Measurements from ENCODE around the gene CHCHD3.

CHCHD3 gene

DNA sequence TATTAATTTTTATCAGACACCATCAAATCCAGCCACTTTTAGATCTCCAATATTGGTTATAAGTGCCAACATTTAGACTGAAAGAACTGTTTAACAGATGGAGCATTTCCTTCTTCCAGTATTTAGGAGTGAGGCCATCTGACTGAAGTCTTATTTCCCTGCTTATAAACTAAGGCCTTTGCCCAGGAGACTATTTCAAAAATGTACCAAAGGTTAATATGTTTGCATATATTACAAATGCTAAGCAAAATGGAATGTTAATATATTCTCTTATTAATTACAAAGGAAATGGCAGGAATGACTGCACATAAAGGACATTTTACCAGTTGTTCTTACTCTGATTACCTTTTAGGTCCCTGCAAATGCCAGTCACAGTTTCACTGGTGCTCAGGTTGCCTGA, 266.8 kb downstream of the CHCHD3 start:
- DNase-seq (ENCODE audit: low spot score) = no peak

DNA sequence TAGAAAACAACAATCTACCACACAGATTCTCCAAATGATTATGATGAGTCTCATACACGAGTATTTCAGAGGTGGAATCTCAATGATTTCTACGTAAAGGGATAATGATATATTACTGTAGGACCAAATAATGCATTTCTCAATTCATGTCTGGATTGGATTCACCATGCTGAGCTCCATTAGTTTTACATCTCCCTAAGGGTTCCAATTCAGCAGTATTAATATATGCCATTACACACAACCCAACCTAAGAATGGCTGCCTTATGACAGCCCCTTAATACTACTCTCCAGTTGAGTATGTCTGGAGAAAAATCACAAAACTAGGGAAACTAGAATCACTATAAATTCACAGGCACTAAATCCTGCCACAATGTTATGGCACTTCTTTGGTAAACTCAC, 271.3 kb downstream of the CHCHD3 start:
- DNase-seq (ENCODE audit: low spot score) = no peak

DNA sequence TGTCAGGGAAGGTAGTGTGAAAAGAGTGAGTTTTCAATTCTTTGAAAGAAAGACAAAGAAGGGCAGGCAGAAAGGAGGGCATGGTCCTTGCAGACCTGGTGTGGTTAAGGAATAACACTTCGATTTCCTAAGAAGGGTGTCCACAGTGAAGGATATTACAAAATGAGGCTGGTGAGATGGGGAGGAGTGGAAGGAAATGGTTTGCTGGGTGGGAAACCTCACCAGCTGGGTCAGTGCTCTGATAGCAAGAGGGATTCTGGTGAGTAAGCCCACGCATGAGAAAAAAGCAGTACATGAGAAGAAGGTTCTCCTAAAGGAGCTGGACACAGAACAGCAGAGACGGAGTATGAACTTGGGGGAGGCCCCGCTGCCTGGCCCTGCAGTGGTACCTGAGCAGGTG, 275.1 kb downstream of the CHCHD3 start:
- DNase-seq (ENCODE audit: low spot score) = no peak

DNA sequence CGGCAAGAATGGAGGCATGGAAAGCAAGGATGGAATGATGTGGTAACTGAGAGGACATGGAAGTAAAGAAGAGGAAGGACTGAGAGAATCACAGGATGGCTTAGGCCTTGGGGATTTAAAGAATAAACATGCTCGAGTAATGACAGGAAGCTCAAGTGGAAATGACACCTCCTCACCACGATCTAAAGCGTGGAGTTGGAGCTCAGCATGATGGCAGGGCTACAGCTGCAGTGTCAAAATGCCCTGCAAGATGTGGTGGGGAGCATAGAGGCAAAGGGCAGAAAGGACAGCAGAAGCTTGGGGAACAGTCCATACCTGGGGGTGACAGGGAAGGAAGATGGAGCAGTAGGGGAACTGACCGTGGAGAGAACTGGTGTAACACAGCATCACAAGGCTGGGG, 276.1 kb downstream of the CHCHD3 start:
- DNase-seq (ENCODE audit: low spot score) = no peak

DNA sequence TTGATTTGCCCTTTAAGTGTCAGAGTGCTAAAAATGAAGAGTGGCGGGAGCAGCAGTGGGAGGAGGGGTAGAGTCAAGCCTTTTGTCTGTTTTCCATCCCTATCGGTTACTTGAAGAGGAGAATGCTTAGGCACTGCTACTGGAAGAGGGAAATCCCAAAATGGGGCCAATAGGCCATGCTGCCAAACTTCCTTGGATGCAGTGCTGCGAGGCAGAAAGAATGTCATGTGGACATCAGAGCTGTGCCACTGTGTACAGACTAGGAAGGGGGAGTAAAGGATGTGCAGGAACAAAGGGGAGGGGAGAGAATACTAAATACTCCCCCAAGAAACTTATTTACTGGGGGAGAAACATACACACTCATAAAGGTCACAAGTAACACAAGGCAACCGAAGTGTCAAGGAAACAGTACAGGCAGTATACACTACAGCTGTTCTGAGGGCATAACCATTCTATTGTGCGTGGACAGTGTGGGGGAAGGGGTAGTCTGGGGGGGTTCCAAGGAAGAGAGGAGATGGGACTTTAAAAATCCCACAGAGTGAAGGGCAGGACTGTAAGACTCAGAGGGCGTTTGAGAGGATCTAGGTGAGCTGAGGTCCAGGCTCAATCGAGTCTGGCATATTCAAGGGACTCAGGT, 276.9 kb downstream of the CHCHD3 start:
- no peak for DNase-seq (ENCODE audit: low spot score)

DNA sequence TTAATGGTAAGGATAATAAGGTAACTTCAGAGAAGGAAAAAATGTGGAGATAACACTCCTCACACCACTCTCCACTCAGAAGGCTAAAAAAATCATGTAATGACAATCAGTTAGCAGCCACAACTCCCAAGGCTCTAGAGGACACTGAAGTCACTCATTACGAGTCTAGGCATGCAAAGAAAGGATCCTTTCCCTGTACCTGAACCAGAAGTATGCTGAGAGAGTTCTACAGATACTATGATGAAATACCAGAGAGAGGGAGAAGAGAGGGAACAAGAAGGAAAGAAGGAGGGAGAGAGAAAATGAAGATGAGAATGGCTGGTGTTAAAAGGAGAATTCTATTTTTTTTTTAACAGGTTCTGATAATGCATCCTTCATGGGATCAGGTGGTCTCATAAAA, 281.4 kb downstream of the CHCHD3 start:
- no peak for DNase-seq (ENCODE audit: low spot score)

DNA sequence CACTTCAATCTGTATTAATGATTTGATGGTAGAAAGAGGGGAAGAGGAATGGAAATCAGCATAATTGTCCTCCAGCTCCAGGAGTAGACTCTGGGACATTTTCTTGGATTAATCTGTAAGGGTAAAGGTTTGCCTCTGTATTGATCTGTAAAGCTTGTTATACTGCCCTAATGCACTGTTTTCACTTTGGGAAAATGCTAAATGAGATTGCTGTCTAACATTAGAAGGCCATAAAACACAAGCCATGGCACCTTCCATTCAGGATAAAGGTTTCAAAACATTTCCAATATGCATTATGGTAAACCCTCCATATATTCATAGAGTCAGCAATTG, 282.8 kb downstream of the CHCHD3 start:
- DNase-seq (ENCODE audit: low spot score) = no peak

DNA sequence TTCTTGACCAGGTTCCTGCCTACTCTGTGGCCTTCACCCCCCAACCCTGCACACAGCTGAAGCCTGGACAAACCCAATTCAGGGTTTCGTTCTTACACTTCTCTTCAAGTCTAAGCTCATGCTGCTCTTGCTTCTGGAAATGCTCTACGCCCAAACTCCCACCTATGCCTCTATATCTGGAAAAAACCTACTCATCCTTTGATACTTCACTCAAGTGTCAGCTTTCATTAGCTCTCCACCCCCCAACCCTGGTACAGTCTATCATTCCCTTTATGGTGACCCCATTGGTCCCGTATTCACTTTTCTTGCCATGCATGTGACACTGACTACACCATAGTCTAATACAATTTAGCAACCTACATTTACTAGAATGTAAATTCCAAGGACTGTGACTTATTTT, 284.7 kb downstream of the CHCHD3 start:
- DNase-seq (ENCODE audit: low spot score) = no peak

DNA sequence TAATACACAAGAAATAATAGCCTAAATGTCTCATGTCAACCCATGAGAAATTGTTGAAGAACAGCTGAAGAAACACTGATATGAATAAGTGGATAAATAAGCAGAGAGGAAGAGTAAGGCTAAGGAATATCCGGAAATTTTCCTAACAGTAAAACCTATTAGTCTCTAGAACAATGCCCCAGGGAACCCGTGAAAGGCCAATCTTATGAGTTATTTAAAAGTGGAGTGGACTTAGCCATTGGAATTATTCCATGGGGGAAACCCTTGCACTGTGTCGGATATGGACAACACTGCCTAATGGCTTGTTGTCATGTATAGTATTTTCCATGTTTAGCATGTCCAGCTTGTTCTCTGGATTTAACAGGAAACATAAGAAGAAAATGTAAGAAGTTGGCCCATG, 288.4 kb downstream of the CHCHD3 start:
- no peak for DNase-seq (ENCODE audit: low spot score)

DNA sequence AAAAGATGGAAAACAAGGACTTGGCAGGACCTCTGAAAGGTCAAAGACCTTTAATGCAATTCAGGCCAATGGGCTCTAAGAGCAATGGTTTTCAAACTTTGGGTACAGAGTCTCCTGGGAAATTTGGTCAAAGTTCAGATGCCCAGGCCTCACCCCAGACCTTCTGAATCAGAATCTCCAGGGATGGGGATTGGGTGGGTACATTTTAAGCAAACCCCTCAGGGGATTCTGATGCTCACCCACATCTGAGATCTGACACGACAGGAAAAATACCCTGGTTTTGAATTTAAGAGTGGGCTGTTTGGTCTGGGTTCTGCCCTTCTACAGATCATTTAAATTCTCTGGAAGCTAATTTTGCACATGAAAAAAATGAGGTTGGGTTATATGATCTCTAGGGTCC, 290.9 kb downstream of the CHCHD3 start:
- no peak for DNase-seq (ENCODE audit: low spot score)

DNA sequence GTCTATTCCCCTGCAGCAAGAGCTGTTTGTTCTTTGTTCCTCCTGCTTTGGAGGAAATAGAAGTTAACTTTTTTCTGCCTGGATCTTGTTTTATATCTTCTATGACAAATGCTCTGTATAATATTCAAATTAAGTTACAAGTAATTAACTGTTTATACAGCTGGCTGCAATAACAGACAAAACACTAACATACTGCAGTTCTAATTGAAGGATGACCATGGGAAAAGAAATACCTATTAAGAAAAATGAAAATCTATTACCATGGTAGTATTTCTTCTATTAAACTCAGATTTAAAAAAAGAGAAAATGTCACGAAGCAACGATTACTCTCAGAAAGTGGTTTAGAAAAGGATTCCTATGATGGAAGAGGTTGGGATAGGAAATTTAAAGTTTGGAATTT, 291.8 kb downstream of the CHCHD3 start:
- no peak for DNase-seq (ENCODE audit: low spot score)

DNA sequence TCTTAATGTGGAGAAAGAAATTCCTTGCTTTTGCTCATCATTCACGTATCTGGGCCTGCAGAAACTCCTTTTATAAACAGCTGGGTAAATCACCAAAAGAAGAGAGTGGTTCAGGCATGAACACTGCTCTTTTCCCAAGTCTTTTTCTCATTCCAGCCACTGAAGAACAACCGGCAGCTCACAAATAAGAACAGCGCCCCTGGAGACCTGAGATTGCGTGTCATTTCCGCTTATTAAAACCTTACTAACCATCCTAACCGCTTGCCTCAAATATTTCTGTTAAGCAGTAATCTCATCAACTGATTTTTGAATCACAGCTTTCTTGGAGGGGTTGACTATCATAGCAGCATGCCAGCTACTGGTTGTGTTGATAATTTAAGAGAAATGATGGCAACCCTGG, 292.6 kb downstream of the CHCHD3 start:
- DNase-seq (ENCODE audit: low spot score) = no peak

DNA sequence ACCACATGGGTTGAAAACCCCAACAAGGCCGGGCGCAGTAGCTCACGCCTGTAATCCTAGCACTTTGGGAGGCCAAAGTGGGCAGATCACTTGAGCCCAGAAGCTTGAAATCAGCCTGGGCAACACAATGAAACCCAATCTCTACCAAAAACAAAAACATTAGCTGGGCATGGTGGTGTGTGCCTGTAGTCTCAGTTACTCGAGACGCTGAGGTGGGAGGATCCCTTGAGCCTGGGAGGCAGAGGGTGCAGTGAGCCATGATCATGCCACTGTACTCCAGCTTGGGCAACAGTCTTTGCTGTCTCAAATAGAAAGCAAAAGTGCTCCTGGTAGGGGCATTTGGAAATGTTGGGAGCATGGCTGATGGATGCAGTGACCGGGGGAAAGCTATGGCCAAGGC, 296.0 kb downstream of the CHCHD3 start:
- DNase-seq (ENCODE audit: low spot score) = no peak

DNA sequence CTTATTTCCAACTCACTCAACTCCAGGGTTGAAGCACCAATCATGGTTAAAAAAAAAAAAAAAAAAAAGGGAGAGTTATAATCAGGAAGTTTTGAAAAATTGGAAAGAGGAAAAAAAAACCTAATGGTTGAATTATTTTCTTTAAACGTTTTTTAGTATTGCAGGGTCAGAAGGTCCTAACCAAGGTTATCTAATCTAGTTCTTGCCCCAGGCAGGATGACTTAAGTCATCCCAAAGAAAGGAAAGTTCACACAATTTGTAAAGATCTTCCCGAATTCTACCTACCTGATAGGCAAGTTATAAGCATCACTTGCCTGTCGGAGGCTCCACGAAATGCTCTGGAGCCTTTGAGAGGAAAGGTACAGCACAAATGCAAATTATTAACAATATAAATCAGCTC, 297.5 kb downstream of the CHCHD3 start:
- DNase-seq (ENCODE audit: low spot score) = no peak

DNA sequence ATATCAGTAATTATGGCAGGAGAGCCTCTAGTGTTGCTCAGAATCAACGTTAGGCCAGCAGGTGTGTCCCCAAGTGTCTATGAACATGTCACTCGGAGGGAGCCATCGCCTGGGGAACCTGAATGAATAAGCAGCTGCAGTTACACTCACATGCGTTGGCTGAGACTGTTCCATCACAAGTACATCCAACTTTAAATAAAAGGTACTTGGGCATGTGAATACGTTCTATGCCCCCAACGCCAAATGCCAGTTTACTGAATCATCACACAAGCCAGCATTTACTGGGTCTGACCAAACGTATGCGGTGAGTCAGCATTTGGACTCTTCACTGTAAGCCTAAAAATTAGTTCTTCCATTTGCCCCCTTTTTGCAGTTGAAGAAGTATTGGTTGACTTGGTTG, 298.1 kb downstream of the CHCHD3 start:
- DNase-seq (ENCODE audit: low spot score) = no peak

DNA sequence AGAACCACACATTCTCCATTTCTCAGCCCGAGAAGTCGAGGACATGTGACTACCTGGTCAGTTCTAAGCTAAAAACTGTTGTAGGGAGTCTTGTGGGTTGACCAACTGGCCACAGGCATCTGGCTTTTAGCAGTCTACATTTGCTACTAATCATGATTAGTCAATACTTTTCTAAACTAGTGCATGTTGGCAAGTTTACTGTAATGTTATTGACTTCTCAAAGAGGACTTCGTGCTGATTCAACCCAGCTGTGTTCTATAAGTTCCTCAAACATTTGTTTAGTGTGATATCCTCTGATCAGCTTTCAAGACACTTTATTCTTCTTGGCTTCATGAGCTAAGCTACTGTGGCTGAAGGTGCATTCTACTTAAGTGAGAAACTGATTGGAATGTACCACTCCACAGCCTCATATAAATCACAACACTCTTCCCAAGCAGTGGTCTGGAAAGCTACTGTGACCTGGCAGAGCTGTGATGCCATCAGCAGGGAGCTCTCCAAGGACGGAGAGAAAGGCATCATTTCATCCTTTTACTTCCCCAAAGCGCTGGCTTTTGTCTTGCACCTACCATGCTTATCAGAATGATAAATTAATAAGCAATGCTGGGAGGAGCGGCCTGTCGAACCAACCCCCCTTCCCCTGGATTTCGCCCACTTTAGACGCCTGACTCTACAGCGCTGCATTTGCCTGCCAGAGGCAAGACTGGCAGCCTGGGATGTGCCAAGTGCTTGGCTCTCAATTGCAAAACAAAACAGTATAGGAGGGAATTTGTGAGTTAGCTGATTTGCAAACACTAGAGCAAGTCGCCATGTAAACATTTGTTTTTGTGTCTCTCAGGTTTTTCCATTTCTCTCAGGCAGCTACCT, 298.9 kb downstream of the CHCHD3 start:
- DNase-seq (ENCODE audit: low spot score) = peak; percentile 77

DNA sequence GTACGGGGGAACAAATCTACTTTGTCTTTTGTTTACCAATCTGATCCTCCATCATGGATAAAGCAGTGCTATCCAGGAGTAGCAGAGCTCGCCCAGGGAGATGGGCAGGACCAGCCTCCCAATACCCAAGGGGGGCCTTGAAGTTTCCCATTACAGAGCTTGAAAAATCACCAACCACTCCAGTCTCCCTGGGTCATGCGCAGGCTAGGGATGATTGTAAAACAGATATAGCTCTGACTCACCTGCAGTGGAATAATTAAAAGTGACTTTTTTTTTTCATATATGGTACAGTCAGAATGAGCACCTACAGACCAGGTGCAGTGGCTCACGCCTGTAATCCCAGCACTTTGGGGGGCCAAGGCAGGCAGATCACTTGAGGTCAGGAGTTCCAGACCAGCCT, 301.1 kb downstream of the CHCHD3 start:
- DNase-seq (ENCODE audit: low spot score) = no peak

DNA sequence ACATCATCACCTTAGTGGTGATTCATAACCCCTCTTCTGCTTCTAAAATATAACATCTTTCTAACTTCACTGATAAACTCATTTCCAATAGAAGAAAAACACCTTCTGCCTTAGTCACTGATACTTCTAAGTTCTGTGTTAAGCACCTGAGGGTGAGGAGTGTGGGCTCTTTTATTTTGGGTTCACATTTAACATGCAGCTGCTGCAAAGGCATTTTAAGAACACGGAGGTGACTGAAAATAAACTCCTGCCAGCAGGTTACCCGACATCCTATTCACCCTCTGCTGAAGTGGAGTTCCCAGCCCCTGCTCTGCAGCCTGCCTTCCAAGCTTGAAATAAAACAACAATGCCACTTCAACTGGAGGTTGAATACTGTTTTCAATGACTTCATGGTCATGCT, 302.7 kb downstream of the CHCHD3 start:
- DNase-seq (ENCODE audit: low spot score) = no peak

DNA sequence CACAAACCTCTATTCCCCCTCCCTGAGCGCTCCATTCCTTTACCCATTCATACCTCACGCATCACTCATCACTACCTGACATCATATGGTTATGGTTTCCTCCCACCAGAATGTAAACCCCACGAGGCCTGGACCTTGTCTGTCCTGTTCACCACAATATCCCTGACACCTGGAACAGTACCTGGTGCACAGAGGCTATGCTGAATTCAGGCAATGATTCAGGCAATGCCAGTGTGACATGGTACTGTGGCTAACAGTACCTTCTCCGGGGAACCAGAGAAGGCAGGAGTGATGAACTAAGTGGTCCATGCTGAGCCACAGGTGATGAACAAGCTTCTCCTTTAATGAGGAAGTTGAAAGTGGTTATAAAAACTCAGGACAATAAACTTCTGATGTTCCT, 303.1 kb downstream of the CHCHD3 start:
- DNase-seq (ENCODE audit: low spot score) = no peak

DNA sequence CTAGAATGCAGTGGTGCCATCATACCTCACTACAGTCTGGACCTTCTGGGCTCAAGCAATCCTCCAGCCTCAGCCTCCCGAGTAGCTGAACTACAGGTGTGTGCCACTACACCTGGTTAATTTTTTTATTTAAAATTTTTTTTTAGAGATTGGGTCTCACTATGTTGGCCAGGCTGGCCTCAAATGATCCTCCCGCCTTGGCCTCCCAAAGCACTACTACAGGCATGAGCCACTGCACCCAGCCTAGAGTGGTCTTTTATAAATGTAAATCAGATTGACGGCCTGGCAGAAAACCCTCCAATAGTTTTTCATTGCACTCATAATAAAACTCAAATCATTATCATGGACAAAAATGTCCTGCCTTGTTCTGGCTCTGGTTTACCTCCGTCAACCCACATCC, 303.9 kb downstream of the CHCHD3 start:
- no peak for DNase-seq (ENCODE audit: low spot score)

DNA sequence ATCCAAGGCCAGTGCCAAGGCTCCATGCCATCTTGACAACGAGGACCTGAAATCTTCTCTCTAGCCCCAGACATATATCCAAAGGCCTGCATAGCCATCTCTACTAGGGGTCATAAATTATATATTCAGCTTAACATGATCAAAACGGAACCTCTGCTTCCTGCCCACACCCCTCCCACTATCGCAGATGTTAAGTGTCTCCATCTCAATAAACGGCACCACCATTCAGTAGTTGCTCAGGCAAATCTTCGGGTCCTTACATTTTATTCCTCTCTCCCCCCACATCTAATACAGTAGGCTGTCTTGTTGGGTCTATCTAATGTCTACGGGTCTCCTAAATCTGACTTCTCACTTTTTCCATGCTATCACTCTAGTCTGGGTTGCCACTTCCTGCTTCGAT, 304.5 kb downstream of the CHCHD3 start:
- no peak for DNase-seq (ENCODE audit: low spot score)

DNA sequence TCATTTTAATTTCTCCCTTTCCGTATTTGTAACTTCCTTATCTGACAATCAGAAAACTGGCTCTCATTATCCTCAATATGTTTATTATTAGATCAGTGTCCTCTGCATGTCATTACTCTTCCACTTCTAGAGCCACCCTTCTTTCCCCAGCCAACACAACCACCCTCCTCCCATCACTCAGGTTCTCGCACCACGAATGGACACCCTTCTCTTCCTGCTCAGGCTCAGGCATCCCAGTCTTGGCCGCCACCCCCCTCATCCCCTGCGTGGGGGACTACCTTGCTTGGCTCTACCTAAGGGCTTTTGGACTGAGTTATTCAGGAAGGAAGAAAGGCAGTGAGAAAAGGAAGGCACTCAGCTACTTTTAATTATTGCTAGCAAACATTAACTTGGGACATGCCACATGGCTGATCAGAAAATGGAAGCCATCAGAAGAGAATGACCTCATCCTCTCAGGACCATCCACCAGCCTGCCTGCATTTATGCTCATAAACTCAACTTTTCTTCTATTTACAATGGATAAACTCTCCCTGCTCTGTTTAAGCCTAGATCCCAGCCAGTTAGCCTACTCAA, 305.8 kb downstream of the CHCHD3 start:
- DNase-seq (ENCODE audit: low spot score) = no peak

DNA sequence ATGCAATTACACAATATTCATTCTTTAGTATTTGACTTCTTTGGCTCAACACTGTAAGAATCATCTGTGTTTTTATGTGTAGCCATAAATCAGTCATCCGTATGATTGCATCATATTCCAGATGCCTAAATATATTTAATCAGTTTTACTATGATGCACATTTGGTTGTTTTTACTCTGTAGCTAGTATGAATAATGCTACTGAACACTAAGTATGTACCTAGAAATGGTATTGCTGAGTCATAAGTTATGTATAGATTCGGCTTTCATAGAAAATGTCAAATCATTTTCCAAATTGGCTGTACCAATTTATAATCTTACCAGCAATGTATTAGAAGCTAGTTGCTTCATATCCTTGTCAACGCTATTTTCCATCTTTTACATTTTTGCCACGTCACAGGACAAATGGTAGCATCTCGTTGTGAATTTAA, 308.3 kb downstream of the CHCHD3 start:
- peak; percentile 35 for DNase-seq (ENCODE audit: low spot score)

DNA sequence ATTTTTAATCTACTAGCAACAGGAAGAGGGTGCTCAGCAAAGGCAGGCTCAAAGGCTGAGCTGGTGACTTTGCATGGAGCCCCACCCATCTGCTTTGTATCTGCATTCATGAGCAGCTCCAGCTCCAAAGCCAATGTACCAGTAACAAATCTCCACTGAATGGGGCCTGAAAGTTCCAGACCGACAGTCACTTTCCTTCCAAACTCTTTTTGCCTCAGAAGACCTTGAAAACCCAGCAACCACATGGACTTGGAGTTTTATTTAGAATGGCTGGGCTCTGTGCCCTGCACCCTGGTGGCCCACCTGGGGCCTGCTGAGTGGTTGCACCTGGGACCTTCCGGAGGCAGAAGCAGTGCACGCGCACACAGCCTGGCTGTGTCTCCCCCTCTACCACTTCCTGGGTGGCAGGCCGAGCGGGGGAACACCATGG, 310.6 kb downstream of the CHCHD3 start:
- DNase-seq (ENCODE audit: low spot score) = peak; percentile 62
